ENCODE results near the gene TNNT2.
A peak's percentile ranks its signal among the peaks of the same experiment; 100 is the strongest.

TNNT2 gene

DNA sequence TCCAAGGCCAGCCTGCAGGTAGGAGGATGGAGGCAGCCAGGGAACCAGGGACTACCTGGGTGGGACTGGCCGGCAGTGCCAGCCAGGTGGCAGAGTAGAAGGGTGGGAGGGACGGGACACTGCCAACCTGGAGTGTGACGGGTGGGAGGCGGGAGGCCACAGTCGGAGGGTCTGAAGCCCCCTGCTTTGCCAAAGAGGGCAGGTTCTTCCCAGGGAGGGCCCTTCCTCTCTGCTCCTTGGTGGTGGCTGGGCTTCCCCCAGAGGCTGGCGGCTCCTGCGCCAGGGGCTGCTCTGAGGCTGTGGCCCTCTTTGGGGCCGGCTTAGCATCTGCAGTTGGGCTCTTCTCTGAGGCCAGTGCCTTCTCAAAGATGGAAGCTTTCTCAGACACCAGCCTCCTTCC lies 8.7 kb upstream of the TNNT2 start:
- no peak overlapping the region for H3K4me3 ChIP-seq (ENCODE audit: low read depth, low read length)
- TF ChIP-seq, protein P1, sequence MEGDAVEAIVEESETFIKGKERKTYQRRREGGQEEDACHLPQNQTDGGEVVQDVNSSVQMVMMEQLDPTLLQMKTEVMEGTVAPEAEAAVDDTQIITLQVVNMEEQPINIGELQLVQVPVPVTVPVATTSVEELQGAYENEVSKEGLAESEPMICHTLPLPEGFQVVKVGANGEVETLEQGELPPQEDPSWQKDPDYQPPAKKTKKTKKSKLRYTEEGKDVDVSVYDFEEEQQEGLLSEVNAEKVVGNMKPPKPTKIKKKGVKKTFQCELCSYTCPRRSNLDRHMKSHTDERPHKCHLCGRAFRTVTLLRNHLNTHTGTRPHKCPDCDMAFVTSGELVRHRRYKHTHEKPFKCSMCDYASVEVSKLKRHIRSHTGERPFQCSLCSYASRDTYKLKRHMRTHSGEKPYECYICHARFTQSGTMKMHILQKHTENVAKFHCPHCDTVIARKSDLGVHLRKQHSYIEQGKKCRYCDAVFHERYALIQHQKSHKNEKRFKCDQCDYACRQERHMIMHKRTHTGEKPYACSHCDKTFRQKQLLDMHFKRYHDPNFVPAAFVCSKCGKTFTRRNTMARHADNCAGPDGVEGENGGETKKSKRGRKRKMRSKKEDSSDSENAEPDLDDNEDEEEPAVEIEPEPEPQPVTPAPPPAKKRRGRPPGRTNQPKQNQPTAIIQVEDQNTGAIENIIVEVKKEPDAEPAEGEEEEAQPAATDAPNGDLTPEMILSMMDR (IDR thresholded peaks at IDR 0.05; ENCODE audit: borderline replicate concordance, insufficient read depth, low read depth, low read length): no peak

DNA sequence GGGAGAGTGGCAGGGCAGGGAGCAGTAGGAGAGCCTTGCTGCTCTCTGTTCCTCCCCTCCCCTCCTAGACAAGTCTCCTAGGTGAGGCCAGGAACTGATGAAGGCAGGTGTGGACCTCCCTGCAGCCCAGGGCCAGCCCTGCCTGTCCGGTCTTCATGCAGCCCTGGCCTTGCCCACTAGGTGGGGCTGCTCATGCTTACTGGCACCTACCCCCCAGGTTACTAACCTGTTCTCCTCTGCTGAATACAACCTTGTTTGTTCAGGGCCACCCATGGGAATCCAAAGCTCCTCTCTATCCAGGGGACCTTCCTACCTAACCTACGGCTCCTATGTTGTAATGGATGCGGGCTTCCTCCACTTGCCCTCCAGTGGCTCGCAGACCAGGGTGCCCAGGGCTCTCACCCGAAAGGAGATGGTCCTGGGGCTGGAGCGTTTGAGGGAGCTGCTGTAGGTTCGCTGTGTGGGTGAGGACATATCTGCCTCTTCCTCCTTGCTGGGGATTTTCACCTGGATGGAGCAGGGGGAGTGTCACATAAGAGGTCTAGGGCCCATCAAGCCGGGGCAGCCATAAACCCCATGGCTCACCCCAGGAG lies 7.9 kb upstream of the TNNT2 start:
- H3K4me3 ChIP-seq (ENCODE audit: low read depth, low read length): no peak overlapping the region
- TF ChIP-seq, protein P1 (IDR thresholded peaks at IDR 0.05; ENCODE audit: borderline replicate concordance, insufficient read depth, low read depth, low read length): peak; percentile 95

DNA sequence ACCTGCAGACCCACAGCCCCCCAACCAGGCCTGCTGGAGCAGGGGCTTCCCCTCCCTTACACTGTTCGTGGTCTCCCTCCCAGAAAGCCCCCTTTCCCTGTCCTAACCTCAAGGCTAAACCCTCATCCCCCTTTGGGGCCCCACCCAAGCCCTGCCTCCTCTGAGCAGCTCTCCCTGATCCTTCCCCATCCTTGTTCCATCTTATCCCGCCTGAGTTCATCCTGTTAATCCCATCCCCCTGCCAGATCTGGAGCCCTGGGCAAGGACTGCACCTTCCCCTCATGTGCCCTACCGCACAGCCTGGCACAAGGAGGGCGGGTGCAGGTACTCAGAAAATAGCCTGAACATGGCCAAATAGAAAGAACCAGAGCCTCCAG lies 6.9 kb upstream of the TNNT2 start:
- TF ChIP-seq, protein P1 (IDR thresholded peaks at IDR 0.05; ENCODE audit: borderline replicate concordance, insufficient read depth, low read depth, low read length): no peak
- H3K4me3 ChIP-seq (ENCODE audit: low read depth, low read length): no peak overlapping the region

GRCh38 chr1:201383647-201384405 lies 6.3 kb upstream of the TNNT2 start:
- H3K4me3 ChIP-seq (ENCODE audit: low read depth, low read length): no peak overlapping the region
- TF ChIP-seq, protein P1 (IDR thresholded peaks at IDR 0.05; ENCODE audit: borderline replicate concordance, insufficient read depth, low read depth, low read length): no peak

DNA sequence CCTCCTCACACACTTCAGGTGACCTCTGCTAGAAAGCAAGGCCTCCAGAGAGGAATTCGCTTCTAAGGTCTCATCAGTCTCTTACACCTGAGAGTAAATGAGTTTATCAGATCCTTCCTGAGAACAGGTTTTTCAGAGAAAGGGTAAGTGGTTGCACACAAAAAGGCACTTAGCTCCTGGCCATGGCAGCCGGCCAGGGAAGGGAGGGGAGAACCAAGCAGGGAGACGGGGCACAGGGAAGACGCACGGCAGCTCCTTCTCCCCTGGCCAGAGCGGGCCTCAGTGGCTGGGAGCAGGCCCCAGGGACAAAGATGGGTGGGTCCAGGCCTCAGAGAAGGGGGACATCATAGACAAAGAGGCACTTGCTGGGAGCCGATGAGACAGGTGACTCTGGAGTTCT lies 3.6 kb upstream of the TNNT2 start:
- H3K4me3 ChIP-seq (ENCODE audit: low read depth, low read length): no peak overlapping the region
- TF ChIP-seq, protein P1 (IDR thresholded peaks at IDR 0.05; ENCODE audit: borderline replicate concordance, insufficient read depth, low read depth, low read length): no peak

GRCh38 chr1:201379733-201380242 lies 2.3 kb upstream of the TNNT2 start:
- TF ChIP-seq, protein P1 (IDR thresholded peaks at IDR 0.05; ENCODE audit: borderline replicate concordance, insufficient read depth, low read depth, low read length): no peak
- no peak overlapping the region for H3K4me3 ChIP-seq (ENCODE audit: low read depth, low read length)

- H3K4me3 ChIP-seq (ENCODE audit: low read depth, low read length): no peak overlapping the region
- TF ChIP-seq, protein P1 (IDR thresholded peaks at IDR 0.05; ENCODE audit: borderline replicate concordance, insufficient read depth, low read depth, low read length): no peak
These were observed 1.3 kb upstream of the TNNT2 start for GRCh38 chr1:201378804-201379203.
